Activated CD8-positive, alpha-beta T cell treated with anti-CD3 and anti-CD28 coated beads for 36 hours (primary cell): ENCODE results near the gene RFNG. TPM values are rescaled to one million over a fixed set of nuclear protein-coding genes. Genes with fewer than 3 reads are reported as not detected.

Experiments used
- ATAC-seq: fragments of 200-7000 bp; cut with Tn5 transposase; one replicate; pipeline ENCODE4 v1.10.0; 2021; ENCODE audit warnings: mild to moderate bottlenecking, moderate library complexity
- CTCF ChIA-PET: fragments of 350-600 bp; sonication (Branson Sonifier 250); formaldehyde crosslinking; loops from one replicate; lab custom pipeline; 2021; ENCODE audit warnings: antibody characterized with exemption; lab: Charles Lee
- POLR2A ChIA-PET: fragments of 350-600 bp; sonication (Branson Sonifier 250); formaldehyde crosslinking; loops from one replicate; lab custom pipeline; 2021; ENCODE audit warnings: antibody characterized with exemption; lab: Charles Lee
- DNase-seq: peaks from one replicate; pipeline ENCODE4 v3.0.0-alpha.2; 2020
- H3K27ac Mint-ChIP-seq: one replicate; pipeline ENCODE4 v1.8.0; 2021; ENCODE audit warnings: mild to moderate bottlenecking, mixed read lengths
- H3K27me3 Mint-ChIP-seq: one replicate; pipeline ENCODE4 v1.8.0; 2021; ENCODE audit warnings: mixed read lengths
- H3K36me3 Mint-ChIP-seq: one replicate; pipeline ENCODE4 v1.8.0; 2021; ENCODE audit warnings: low read depth, mixed read lengths
- H3K4me1 Mint-ChIP-seq: one replicate; pipeline ENCODE4 v1.8.0; 2021; ENCODE audit warnings: low read depth, mixed read lengths
- H3K4me3 Mint-ChIP-seq: one replicate; pipeline ENCODE4 v1.8.0; 2021; ENCODE audit warnings: mild to moderate bottlenecking, moderate library complexity, mixed read lengths
- H3K9me3 Mint-ChIP-seq: one replicate; pipeline ENCODE4 v1.8.0; 2021; ENCODE audit warnings: mixed read lengths
- intact Hi-C: fragments of 100-400 bp; cut with micrococcal nuclease; formaldehyde crosslinking; loops from one replicate; pipeline ENCODE4 v1.10.0; 2022
- total RNA-seq, 2 experiments: library from RNA; stranded (reverse); gene quantifications; one replicate each; pipeline ENCODE4 v1.2.3, GENCODE V29; 2021
- TF ChIP-seq, protein P1 (sequence below): fragments of 200-600 bp; IDR thresholded peaks from one replicate; pipeline ENCODE4 v1.8.0; 2022; ENCODE audit warnings: antibody characterized with exemption, mild to moderate bottlenecking

The RFNG gene
- total RNA-seq, 2 experiments from 2014 or later: 14.2 to 15.3 TPM

- no peak for ATAC-seq
These were observed 33.6 kb upstream of the RFNG start for GRCh38 chr17:82085031-82085861.

GRCh38 chr17:82084373-82085030 is 32.9 kb upstream of the RFNG start:
- ChIA-PET CTCF (no interaction called here), POLR2A (interaction anchor here (1.0 to 1.4 kb wide), 3 partner anchors 14 to 18 kb away, joined by 3 to 4 read pairs (median 3); partner anchors contain the start of gene FASN)
- ATAC-seq (no peak), DNase-seq (no peak)
- TF ChIP-seq, protein P1, sequence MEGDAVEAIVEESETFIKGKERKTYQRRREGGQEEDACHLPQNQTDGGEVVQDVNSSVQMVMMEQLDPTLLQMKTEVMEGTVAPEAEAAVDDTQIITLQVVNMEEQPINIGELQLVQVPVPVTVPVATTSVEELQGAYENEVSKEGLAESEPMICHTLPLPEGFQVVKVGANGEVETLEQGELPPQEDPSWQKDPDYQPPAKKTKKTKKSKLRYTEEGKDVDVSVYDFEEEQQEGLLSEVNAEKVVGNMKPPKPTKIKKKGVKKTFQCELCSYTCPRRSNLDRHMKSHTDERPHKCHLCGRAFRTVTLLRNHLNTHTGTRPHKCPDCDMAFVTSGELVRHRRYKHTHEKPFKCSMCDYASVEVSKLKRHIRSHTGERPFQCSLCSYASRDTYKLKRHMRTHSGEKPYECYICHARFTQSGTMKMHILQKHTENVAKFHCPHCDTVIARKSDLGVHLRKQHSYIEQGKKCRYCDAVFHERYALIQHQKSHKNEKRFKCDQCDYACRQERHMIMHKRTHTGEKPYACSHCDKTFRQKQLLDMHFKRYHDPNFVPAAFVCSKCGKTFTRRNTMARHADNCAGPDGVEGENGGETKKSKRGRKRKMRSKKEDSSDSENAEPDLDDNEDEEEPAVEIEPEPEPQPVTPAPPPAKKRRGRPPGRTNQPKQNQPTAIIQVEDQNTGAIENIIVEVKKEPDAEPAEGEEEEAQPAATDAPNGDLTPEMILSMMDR: no peak
- no peak overlapping the region for H3K4me3 Mint-ChIP-seq
- intact Hi-C loops: no loop called here
- H3K27ac Mint-ChIP-seq: no peak overlapping the region
- no peaks in the 10 kb centered on the region for H3K4me1 Mint-ChIP-seq
- H3K9me3 Mint-ChIP-seq: no peaks in the 10 kb centered on the region
- H3K36me3 Mint-ChIP-seq: peaks cover 14% of the 10 kb centered on the region
- H3K27me3 Mint-ChIP-seq: no peaks in the 10 kb centered on the region

More at GRCh38 chr17:82085031-82085861, 33.6 kb upstream of the RFNG start:
- ChIA-PET POLR2A (interaction anchor here (1.2 to 1.4 kb wide), 2 partner anchors 13 to 19 kb away, joined by 3 to 4 read pairs; partner anchors contain the start of gene FASN), CTCF (no interaction called here)
- no peak overlapping the region for H3K27ac Mint-ChIP-seq
- H3K4me1 Mint-ChIP-seq: no peaks in the 10 kb centered on the region
- no peak overlapping the region for H3K4me3 Mint-ChIP-seq
- TF ChIP-seq, protein P1: no peak
- no peaks in the 10 kb centered on the region for H3K27me3 Mint-ChIP-seq
- no peak for DNase-seq
- intact Hi-C loops: no loop called here
- peaks cover 10% of the 10 kb centered on the region for H3K36me3 Mint-ChIP-seq
- no peaks in the 10 kb centered on the region for H3K9me3 Mint-ChIP-seq

- TF ChIP-seq, protein P1: no peak
- H3K36me3 Mint-ChIP-seq: peaks cover 14% of the 10 kb centered on the region
- POLR2A ChIA-PET: interaction anchor here (0.8 to 1.1 kb wide), 3 partner anchors 14 to 26 kb away, joined by 3 to 4 read pairs (median 3); partner anchors contain the start of gene DUS1L
- intact Hi-C loops: no loop called here
- H3K4me1 Mint-ChIP-seq: no peaks in the 10 kb centered on the region
- DNase-seq: no peak
- ATAC-seq: no peak
- H3K4me3 Mint-ChIP-seq: no peak overlapping the region
- CTCF ChIA-PET: no interaction called here
- no peaks in the 10 kb centered on the region for H3K27me3 Mint-ChIP-seq
- no peaks in the 10 kb centered on the region for H3K9me3 Mint-ChIP-seq
- H3K27ac Mint-ChIP-seq: no peak overlapping the region
These were observed 32.1 kb upstream of the RFNG start for GRCh38 chr17:82083533-82084359.

DNA sequence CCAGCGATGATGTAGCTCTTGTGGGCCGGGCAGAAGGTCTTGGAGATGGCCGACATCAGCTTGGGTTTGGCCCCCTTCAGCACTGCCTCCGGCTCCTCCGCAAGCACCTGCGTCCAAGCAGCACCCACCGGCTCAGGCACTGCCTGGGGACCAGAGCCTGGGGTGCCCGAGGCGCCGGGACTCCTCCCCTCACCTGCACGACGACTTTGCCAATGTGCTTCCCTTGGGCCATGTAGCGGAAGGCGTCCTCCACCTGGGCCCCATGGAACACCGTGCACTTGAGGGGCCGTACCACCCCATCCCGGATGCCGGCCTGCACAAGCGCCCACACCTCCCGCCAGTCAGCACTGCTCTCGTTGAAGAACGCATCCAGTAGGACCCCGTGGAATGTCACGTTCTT is 31.4 kb upstream of the RFNG start:
- TF ChIP-seq, protein P1: no peak
- Mint-ChIP-seq H3K36me3 (peaks cover 14% of the 10 kb centered on the region), H3K27ac (no peak overlapping the region), H3K27me3 (no peaks in the 10 kb centered on the region), H3K4me3 (no peak overlapping the region), H3K4me1 (no peaks in the 10 kb centered on the region), H3K9me3 (no peaks in the 10 kb centered on the region)
- ATAC-seq (no peak), DNase-seq (no peak)
- intact Hi-C loops: no loop called here
- ChIA-PET CTCF (no interaction called here), POLR2A (interaction anchor here (0.8 to 1.1 kb wide), 2 partner anchors 18 to 27 kb away, joined by 3 to 4 read pairs; partner anchors contain the start of gene DUS1L)
